ENCODE results near the gene HS6ST2. TPM values are rescaled to one million over a fixed set of nuclear protein-coding genes. Genes with fewer than 3 reads are reported as not detected.

HS6ST2 gene
- total RNA-seq, 2 experiments from 2014 or later, result 0.62 to 0.76 TPM

- Mint-ChIP-seq H3K27ac (no peak overlapping the region), H3K9me3 (ENCODE audit: low read depth) (no peaks in the 10 kb centered on the region), H3K27me3 (no peaks in the 10 kb centered on the region), H3K4me1 (peaks cover 4% of the 10 kb centered on the region), H3K36me3 (ENCODE audit: low read depth) (no peaks in the 10 kb centered on the region), H3K4me3 (no peak overlapping the region)
- CTCF ChIA-PET, result no interaction called here
- DNase-seq (no peak), ATAC-seq (no peak)
- intact Hi-C loops (cut with DNase I, micrococcal nuclease), result no loop called here
- POLR2A ChIA-PET, result no interaction called here
These were observed 228.2 kb downstream of the HS6ST2 start for GRCh38 chrX:132730266-132730665.

DNA sequence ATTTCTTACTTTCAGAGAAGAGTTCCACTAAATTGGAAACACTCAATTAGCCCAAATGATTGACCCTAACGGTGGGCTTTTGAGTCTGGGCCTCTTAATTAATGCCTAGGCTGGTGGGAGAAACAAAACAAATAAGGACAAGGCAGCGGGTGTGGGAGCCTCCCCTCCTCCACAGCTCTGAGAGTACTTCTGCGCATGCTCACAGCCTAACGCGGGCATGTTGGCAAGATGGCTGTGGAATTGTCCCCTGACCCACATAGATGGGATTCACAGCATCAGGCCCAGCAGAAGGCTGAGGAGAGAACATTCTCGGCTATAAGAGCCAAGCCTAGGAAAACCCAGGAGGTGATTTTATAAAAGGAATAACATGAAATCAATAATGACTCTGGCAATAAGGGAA is 230.1 kb downstream of the HS6ST2 start:
- Mint-ChIP-seq H3K36me3 (ENCODE audit: low read depth) (no peaks in the 10 kb centered on the region), H3K27ac (no peak overlapping the region), H3K27me3 (peaks cover 2% of the 10 kb centered on the region), H3K4me3 (no peak overlapping the region), H3K4me1 (peaks cover 4% of the 10 kb centered on the region), H3K9me3 (ENCODE audit: low read depth) (no peaks in the 10 kb centered on the region)
- ATAC-seq, result no peak
- DNase-seq, result no peak
- ChIA-PET CTCF (no interaction called here), POLR2A (interaction anchor here (0.6 kb wide), 1 partner anchor 8 kb away, joined by 3 read pairs; no protein-coding TSS in a partner anchor)
- intact Hi-C loops (cut with DNase I, micrococcal nuclease), result no loop called here

GRCh38 chrX:132718431-132718958 is 239.9 kb downstream of the HS6ST2 start:
- DNase-seq (no peak), ATAC-seq (no peak)
- H3K4me3 Mint-ChIP-seq, result no peak overlapping the region
- H3K4me1 Mint-ChIP-seq, result no peaks in the 10 kb centered on the region
- peaks cover 1% of the 10 kb centered on the region for H3K27me3 Mint-ChIP-seq
- H3K36me3 Mint-ChIP-seq (ENCODE audit: low read depth), result no peaks in the 10 kb centered on the region
- no peak overlapping the region for H3K27ac Mint-ChIP-seq
- ChIA-PET CTCF (no interaction called here), POLR2A (no interaction called here)
- no peaks in the 10 kb centered on the region for H3K9me3 Mint-ChIP-seq (ENCODE audit: low read depth)
- intact Hi-C loops (cut with DNase I, micrococcal nuclease), result no loop called here

GRCh38 chrX:132716006-132716405 is 242.4 kb downstream of the HS6ST2 start:
- Mint-ChIP-seq H3K4me1 (no peaks in the 10 kb centered on the region), H3K27me3 (no peaks in the 10 kb centered on the region), H3K9me3 (ENCODE audit: low read depth) (no peaks in the 10 kb centered on the region), H3K4me3 (no peak overlapping the region), H3K27ac (no peak overlapping the region), H3K36me3 (ENCODE audit: low read depth) (no peaks in the 10 kb centered on the region)
- POLR2A ChIA-PET, result no interaction called here
- intact Hi-C loops (cut with DNase I, micrococcal nuclease), result no loop called here
- CTCF ChIA-PET, result no interaction called here
- DNase-seq, result no peak
- no peak for ATAC-seq

- Mint-ChIP-seq H3K27ac (no peak overlapping the region), H3K36me3 (ENCODE audit: low read depth) (no peaks in the 10 kb centered on the region), H3K27me3 (no peaks in the 10 kb centered on the region), H3K4me1 (no peaks in the 10 kb centered on the region), H3K9me3 (ENCODE audit: low read depth) (no peaks in the 10 kb centered on the region), H3K4me3 (no peak overlapping the region)
- POLR2A ChIA-PET, result no interaction called here
- no peak for DNase-seq
- intact Hi-C loops (cut with DNase I, micrococcal nuclease), result no loop called here
- CTCF ChIA-PET, result no interaction called here
- no peak for ATAC-seq
These were observed 243.5 kb downstream of the HS6ST2 start for GRCh38 chrX:132714913-132715312.

DNA sequence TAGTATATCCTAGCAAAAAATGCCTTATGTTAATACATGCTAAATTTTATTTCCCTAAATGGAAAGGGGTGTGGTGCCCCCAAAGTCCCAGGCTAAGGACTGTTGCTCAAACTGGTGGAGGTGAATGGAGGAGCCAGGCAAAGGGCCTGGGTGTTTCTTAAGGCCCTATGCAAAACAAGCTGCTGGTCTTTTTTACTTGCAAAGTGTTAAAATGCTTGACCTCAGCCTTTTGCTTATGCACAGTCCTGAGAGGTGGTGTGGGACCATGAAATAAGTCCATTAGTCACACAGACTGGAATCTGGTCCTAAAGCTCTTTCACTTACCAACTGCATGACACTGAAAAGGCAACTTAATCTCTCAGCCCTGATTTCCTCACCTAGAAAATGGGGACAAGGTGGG is 246.1 kb downstream of the HS6ST2 start:
- no peaks in the 10 kb centered on the region for H3K36me3 Mint-ChIP-seq (ENCODE audit: low read depth)
- intact Hi-C loops (cut with DNase I, micrococcal nuclease), result no loop called here
- no peaks in the 10 kb centered on the region for H3K27me3 Mint-ChIP-seq
- ChIA-PET CTCF (no interaction called here), POLR2A (no interaction called here)
- H3K9me3 Mint-ChIP-seq (ENCODE audit: low read depth), result no peaks in the 10 kb centered on the region
- no peak for ATAC-seq
- no peaks in the 10 kb centered on the region for H3K4me1 Mint-ChIP-seq
- no peak overlapping the region for H3K27ac Mint-ChIP-seq
- H3K4me3 Mint-ChIP-seq, result no peak overlapping the region
- DNase-seq, result no peak

DNA sequence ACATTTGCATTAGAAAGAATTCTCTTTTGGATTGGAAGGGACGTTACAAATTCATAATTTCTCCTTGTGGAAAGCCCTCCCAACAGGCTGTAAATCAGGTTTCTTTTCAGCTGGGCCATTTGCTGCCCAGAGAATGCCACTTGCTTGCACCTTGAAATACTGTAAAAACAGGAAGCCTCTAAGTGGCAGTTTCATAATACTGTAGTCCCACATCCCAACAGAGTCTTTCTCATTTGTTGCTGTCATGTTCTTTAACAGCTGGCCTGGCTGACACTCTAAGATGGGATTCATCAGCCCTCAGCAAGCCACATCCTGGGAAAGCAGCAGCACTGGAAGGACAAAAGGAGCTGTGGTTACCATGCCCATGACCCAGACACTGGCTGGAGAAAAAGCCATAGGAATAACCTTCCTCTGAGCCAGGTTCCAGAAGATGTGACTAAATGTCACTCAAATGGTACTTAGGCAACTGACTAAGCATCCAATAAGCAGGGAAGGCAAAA is 247.7 kb downstream of the HS6ST2 start:
- Mint-ChIP-seq H3K9me3 (ENCODE audit: low read depth) (no peaks in the 10 kb centered on the region), H3K27me3 (no peaks in the 10 kb centered on the region), H3K4me3 (no peak overlapping the region), H3K36me3 (ENCODE audit: low read depth) (no peaks in the 10 kb centered on the region), H3K27ac (no peak overlapping the region), H3K4me1 (no peaks in the 10 kb centered on the region)
- intact Hi-C loops (cut with DNase I, micrococcal nuclease), result no loop called here
- DNase-seq, result no peak
- CTCF ChIA-PET, result interaction anchor here (0.7 kb wide), 1 partner anchor 19 kb away, joined by 3 read pairs; no protein-coding TSS in a partner anchor
- no peak for ATAC-seq
- POLR2A ChIA-PET, result no interaction called here

- H3K9me3 Mint-ChIP-seq (ENCODE audit: low read depth), result no peaks in the 10 kb centered on the region
- no peaks in the 10 kb centered on the region for H3K36me3 Mint-ChIP-seq (ENCODE audit: low read depth)
These were observed 249.9 kb downstream of the HS6ST2 start for GRCh38 chrX:132708529-132708928.

DNA sequence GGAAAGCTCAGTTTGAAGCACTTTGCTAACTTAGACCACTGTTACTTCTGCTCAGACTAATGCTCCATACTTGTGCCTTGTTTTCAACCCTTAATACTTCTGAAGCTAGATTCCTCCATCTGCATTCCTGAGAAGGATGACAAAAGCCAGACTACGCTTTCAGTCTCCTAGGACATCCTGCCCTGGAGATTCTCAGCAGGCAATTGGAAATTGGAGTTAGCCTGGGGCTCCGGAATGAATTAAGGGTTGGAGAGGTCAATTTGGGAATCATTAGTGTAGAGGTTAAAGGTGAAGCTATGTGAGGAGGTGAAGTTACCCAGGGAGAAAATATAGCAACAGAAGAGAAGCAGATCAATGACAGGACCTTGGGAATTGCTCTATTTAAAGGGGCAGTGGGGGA is 253.7 kb downstream of the HS6ST2 start:
- Mint-ChIP-seq H3K36me3 (ENCODE audit: low read depth) (no peaks in the 10 kb centered on the region), H3K27ac (no peak overlapping the region), H3K9me3 (ENCODE audit: low read depth) (no peaks in the 10 kb centered on the region), H3K4me1 (no peaks in the 10 kb centered on the region), H3K4me3 (no peak overlapping the region), H3K27me3 (peaks cover 10% of the 10 kb centered on the region)
- CTCF ChIA-PET, result no interaction called here
- no peak for DNase-seq
- intact Hi-C loops (cut with DNase I, micrococcal nuclease), result no loop called here
- POLR2A ChIA-PET, result no interaction called here
- ATAC-seq, result no peak

More at GRCh38 chrX:132708529-132708928, 249.9 kb downstream of the HS6ST2 start:
- intact Hi-C loops (cut with DNase I, micrococcal nuclease), result no loop called here
- POLR2A ChIA-PET, result no interaction called here
- DNase-seq (no peak), ATAC-seq (no peak)
- no peak overlapping the region for H3K27ac Mint-ChIP-seq
- no peaks in the 10 kb centered on the region for H3K4me1 Mint-ChIP-seq
- H3K27me3 Mint-ChIP-seq, result peaks cover 4% of the 10 kb centered on the region
- H3K4me3 Mint-ChIP-seq, result no peak overlapping the region
- CTCF ChIA-PET, result no interaction called here

- intact Hi-C loops (cut with DNase I, micrococcal nuclease), result no loop called here
- Mint-ChIP-seq H3K27ac (no peak overlapping the region), H3K36me3 (ENCODE audit: low read depth) (no peaks in the 10 kb centered on the region), H3K4me3 (no peak overlapping the region), H3K4me1 (no peaks in the 10 kb centered on the region), H3K27me3 (peaks cover 15% of the 10 kb centered on the region), H3K9me3 (ENCODE audit: low read depth) (no peaks in the 10 kb centered on the region)
- ATAC-seq (no peak), DNase-seq (no peak)
- ChIA-PET POLR2A (no interaction called here), CTCF (no interaction called here)
These were observed 264.0 kb downstream of the HS6ST2 start for GRCh38 chrX:132694382-132694781.

DNA sequence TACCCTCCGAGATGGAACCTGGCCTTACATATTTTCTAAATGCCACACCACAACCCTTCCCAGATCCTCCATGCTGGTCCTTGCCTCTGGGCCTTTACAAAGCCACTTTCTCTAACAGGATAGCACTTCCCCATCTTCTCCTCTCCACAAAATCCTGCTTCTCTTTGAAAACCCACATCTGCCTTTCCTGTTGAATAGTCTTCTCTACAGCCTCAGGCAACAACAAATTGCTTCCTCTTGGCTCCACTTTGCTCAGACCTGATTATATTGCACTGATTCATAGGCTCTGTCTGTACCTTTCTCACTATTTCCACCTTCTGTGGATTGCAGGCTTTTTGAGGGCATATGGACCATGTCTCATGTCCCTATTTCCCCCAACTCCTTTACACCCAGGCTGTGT is 265.9 kb downstream of the HS6ST2 start:
- CTCF ChIA-PET, result no interaction called here
- Mint-ChIP-seq H3K27ac (no peak overlapping the region), H3K36me3 (ENCODE audit: low read depth) (no peaks in the 10 kb centered on the region), H3K27me3 (peaks cover 15% of the 10 kb centered on the region), H3K9me3 (ENCODE audit: low read depth) (no peaks in the 10 kb centered on the region), H3K4me3 (no peak overlapping the region), H3K4me1 (no peaks in the 10 kb centered on the region)
- no peak for ATAC-seq
- intact Hi-C loops (cut with DNase I, micrococcal nuclease), result no loop called here
- POLR2A ChIA-PET, result no interaction called here
- DNase-seq, result no peak

GRCh38 chrX:132692066-132692465 is 266.4 kb downstream of the HS6ST2 start:
- DNase-seq (no peak), ATAC-seq (no peak)
- intact Hi-C loops (cut with DNase I, micrococcal nuclease), result no loop called here
- ChIA-PET CTCF (interaction anchor here (0.6 kb wide), 1 partner anchor 19 kb away, joined by 3 read pairs; no protein-coding TSS in a partner anchor), POLR2A (no interaction called here)
- H3K4me1 Mint-ChIP-seq, result no peaks in the 10 kb centered on the region
- peaks cover 14% of the 10 kb centered on the region for H3K27me3 Mint-ChIP-seq
- H3K27ac Mint-ChIP-seq, result no peak overlapping the region
- H3K4me3 Mint-ChIP-seq, result no peak overlapping the region
- H3K36me3 Mint-ChIP-seq (ENCODE audit: low read depth), result no peaks in the 10 kb centered on the region
- H3K9me3 Mint-ChIP-seq (ENCODE audit: low read depth), result no peaks in the 10 kb centered on the region

Data from activated CD4-positive, alpha-beta T cell treated with anti-CD3 and anti-CD28 coated beads for 36 hours (primary cell).